ENCODE results near the gene CCDC70. TPM values are rescaled to one million over a fixed set of nuclear protein-coding genes. Genes with fewer than 3 reads are reported as not detected.

Gene CCDC70
- polyA plus RNA-seq, 3 donors = not detected

DNA sequence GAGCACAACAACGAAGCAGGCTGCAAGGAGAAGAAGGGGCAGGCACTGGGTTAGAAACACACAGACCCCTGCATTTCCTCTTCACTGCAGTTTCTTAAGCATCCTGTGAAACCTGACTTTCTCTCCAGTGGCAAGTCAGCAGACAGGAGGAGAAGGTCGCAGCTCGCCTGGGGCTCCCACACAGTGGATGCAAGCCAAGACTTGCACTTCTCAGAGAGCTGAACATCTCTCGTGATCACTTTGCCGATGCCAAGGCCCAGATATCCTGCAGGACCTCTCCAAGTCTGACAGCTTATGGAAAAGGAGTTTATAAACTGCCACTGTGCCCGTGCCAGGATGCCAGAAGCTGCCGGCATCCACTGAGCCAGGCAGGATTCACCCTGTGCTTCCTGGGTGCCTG is 35.2 kb upstream of the CCDC70 start:
- WGBS, 3 donors = 25 to 68% (median 35%) methylated on average over 7 of the region's 7 CpGs
- peak overlapping the region; percentile 75 for H3K27ac ChIP-seq (ENCODE audit: low read depth, low read length)

DNA sequence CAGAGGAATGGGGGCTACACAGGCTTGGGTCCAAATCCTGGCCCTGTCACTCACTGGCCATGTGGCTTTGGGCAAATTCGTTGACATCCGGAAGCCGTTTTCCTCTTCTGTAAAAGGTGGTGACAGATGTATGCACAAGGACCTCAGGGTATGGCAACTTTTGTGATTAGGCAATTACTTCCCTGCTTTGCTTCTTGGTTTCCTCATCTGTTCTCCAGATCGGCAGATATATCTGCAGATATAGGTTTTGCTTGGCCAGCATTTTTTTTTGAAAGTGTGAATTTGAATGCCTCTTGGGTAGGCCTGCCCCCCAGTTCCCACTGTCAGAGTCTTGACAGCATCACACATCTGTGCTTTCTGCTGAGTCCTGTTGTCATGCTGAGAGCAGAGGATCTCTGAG is 34.5 kb upstream of the CCDC70 start:
- WGBS, 3 donors = 42 to 91% (median 56%) methylated on average over 4 of the region's 4 CpGs
- no peak overlapping the region for H3K27ac ChIP-seq (ENCODE audit: low read depth, low read length)

DNA sequence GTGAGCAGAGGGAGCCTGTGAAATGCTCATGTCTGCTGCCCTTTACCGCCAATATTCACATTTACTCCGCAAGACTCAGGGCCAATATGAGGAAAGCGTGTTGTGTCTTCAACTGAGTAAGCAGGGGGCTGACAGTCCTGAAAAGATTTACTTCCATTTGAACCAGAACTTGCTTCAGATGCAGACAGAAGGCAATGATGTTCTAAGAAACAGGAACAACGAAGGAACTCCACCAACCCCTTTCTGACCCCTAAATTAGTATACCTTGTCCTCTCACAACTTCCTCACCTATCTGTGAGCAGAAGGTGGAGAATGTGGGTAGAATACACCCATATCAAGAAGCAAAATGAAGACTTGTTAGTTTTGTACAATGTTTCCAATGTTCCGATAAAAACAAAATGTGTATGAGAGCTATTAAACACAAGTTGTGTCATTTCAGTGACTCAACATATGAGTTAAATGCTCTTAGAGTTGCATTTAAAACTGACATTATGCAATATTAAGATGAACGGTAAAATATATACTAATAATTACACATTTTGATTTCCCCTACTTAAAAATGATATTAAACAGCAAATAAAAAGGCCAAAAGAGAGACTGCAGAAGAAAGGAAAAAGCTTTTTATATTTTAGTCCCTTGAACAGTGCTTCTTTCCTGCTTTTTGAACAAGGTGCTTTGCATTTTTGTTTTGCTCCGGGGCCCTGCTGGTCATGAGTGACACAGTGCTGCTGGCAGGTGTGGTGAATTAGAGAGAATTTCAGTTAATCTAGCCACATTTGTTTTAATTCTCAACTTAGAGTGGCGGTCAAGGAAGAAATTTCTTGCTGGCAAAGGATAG is 32.8 kb upstream of the CCDC70 start:
- no peak overlapping the region for H3K27ac ChIP-seq (ENCODE audit: low read depth, low read length)
- WGBS, 3 donors = 78 to 87% (median 83%) methylated on average over 8 of the region's 8 CpGs

DNA sequence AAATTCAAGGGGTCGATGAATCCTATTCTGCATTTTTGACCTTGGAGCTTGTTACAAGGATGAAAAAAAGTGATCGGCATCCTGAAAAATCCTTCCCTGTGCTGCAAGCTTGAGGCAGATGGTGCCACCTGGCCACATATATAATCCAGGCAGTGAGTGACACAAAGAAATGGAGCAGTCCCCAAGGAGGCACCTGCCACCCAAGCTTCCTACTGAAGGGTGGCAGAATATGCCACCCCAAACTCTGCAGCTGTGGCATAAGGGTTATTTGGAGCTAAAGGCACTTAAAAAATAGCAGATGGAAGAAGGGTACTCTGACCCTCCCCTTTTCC is 32.2 kb upstream of the CCDC70 start:
- no peak overlapping the region for H3K27ac ChIP-seq (ENCODE audit: low read depth, low read length)
- WGBS, 3 donors = 77 to 97% (median 96%) methylated on average over 2 of the region's 2 CpGs

DNA sequence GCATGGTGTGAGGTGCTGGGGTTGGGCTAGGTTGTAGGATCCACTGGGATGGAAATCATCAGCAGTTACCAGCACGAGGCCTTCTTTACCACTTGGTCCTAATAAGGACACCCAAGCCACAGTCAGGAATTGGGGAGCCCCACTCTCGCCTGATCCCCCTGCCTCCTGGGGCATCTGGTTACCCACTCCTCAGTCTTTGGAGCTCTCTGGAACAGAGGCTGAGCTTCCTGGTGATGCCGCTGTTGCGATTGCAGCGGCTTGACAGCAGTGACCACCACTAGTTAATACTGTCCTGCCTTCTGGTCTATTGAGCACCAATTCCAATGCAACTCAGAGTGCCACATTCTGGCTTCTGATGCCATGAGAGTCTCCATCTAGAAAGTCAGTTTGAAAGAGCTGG is 30.2 kb upstream of the CCDC70 start:
- no peak overlapping the region for H3K27ac ChIP-seq (ENCODE audit: low read depth, low read length)
- 92 to 94% (median 93%) methylated on average over 5 of the region's 5 CpGs for WGBS, 3 donors

DNA sequence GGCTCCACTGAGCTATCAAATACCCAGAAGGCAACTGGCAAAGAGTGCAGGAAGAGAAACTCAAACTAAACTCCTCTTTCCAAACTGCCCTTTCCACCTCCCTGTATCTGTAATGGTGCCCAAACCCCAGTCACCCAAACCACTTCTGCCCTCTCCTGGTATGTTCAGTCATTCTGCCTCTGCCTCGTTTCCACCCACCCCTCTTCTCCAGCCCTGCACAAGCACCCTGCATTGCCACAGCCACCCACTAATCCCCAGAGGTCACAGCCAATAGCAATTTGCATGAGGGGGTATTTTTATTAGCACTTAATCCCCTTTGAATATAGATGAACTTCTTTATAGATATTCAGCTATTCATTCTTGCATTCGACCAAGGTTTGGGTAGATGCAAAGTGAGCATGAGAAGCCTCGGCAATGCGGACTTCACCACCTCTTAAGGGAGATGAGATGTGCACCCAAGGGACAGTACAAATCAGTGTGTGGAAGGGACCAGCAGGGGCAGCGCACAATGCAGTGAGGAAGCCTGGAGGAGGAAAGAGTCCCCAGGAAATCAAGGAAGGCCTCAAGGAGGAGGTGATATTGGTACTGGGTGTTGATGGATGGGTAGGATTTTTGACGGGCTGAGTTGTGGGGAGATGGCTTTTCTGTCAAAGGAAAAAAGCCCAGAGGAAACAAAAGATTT is 29.2 kb upstream of the CCDC70 start:
- WGBS, 3 donors = 72 to 73% (median 72%) methylated on average over 6 of the region's 6 CpGs
- no peak overlapping the region for H3K27ac ChIP-seq (ENCODE audit: low read depth, low read length)

DNA sequence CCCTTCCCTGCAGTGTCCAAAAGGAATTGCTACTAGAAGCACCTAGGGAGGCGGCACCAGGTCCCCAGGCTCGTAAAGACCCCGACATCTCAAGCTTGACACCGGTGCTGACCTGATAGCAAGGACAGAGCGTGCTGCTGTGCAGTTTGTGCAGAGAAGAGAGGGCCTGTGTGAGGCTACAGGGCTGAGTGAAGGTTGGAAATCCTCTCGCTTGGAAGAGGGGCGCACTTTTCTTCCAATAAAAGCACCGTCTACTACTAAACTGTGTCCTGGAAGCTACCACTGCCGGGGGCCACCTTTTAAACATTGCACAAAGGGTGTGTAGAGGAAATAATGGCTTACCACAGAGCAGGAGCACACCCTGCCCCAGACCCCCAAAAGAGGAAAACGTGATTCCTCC is 27.8 kb upstream of the CCDC70 start:
- 70 to 83% (median 71%) methylated on average over 10 of the region's 10 CpGs for WGBS, 3 donors

DNA sequence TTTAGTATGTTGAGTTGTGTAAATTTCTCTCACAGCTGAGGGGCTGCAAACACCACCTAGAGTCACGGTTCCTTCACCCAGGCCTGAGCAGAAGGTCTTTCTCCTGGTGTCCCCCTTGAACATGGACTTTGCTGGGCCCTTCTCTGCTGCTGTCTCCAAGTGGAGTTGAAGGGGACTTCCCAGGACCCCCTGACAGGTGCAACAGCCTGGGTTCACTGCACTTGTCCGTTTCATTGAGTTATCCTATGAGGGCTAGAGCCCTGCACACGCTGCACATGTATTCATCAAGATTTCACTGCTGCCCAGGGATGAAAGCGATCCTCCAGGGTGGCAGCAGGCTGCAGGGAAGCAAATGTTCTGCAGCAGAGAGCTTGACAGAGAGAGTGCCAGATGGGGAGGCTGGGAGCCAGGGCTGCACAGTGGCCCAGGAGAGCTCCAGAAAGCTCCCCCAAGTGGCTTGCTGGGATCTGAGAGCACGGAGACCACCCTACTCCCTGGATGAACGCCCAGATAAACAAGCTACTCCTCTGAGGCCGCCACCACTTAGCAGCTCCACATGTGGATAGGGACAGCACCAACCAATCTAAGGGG is 27.1 kb upstream of the CCDC70 start:
- WGBS, 3 donors = 68 to 71% (median 71%) methylated on average over 7 of the region's 7 CpGs
- H3K27ac ChIP-seq (ENCODE audit: low read depth, low read length) = no peak overlapping the region

More for the DNA sequence above, 27.8 kb upstream of the CCDC70 start:
- H3K27ac ChIP-seq (ENCODE audit: low read depth, low read length) = no peak overlapping the region

DNA sequence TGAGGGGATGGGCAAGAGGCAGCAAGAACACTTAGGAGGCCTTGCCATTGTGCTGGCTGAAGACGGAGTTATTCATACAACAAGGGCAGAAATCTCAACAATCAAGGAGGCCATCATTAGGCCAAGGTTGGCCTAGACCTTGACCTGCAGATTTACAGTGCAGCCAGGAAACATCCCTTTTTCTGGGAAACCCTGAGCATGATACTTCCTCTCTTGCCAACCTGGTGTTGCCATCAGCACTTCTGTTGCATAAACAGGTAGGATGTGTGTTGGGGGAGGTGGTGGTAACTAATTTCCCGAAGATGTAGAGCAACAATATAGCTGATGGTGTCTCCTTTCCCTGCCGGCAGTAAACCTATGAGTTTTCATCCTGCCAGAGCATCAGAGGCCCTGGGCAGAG is 24.8 kb upstream of the CCDC70 start:
- 66 to 86% (median 80%) methylated on average over 3 of the region's 3 CpGs for WGBS, 3 donors
- H3K27ac ChIP-seq (ENCODE audit: low read depth, low read length) = no peak overlapping the region

DNA sequence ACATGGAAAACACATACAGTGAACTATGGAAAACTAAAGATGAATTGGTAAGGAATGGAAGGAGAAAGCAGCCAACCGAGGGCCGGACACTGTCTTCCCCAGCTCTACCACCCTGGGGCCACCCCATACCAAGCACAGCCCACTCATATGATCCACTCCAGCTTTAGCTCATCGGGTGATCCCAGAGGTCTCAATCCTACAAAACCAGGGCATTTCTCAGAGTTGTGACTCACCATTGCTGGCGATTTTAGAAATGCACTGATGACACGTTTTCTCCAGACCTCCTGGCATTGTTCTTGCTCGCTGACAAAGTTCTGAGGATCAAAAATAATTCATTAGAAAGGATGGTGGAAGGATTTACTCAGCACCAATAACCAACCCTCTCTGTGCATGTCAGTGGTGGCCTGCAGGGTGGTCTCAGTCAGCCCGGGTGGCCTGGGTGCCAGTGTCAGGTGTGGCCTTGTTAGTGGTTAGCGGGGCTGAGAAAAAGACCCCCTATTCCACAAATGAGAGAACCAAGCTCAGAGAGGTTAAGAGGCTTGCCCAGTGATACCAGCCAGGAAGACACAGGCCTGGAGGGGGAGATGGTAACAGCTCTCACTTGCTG is 23.4 kb upstream of the CCDC70 start:
- 91 to 94% (median 92%) methylated on average over 8 of the region's 8 CpGs for WGBS, 3 donors
- H3K27ac ChIP-seq (ENCODE audit: low read depth, low read length) = no peak overlapping the region

DNA sequence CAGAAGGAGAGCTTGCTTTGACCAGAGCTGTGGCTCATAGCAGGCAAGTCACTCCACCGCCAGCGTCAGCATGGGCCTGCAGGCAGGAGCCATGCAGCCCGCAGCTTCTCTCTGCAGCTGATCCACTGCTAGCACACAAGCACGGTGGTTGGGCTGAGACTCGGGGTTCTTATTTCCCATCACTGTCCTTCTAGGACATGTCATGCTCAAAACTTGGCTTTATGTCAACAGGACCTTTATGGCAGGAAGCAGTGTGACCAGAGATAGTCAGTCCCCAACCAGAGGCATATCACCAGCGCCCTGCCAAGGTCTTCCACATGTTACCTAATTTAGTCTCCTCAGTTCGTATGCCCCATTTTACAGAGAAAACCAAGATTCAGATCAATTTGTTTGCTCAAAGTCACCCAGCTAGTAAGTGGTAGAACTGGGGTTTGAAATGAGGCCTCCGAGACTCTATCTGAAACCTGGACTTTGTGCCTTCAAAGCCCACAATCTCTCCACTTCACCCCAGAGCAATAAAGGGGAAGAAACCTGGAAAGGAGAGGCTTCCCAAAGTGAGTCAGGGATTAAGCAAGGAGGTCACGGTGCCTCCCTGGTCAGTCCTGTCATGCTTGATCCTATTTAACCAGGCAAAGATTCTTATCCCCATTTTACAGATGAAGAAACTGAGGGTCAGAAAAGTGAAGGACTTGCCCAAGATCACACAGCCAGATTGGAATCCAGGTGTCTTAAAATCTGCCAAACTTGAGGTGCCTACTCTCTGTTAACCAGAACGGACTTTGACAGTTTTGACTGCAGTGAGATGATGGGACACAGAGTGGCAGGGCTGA is 21.8 kb upstream of the CCDC70 start:
- no peak overlapping the region for H3K27ac ChIP-seq (ENCODE audit: low read depth, low read length)
- WGBS, 3 donors = 76 to 88% (median 82%) methylated on average over 10 of the region's 10 CpGs

DNA sequence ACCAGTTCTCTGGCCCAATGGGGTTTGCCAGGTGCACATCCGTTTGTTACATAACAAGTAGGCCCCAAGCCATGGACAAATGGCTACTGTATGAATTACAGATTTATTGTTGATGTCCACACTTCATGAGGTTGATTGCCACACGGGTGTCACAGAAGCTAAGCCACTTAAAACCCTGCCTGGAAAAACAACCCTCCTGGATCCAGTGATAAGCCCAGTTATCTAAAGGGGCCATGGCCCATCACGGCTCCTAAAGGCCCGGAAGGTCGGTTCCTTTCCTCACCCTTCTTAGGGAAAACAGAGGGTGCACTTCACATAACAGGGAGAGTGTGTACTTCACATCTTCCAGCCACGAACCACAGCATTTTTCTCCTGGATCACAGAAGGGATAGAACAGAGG is 20.9 kb upstream of the CCDC70 start:
- H3K27ac ChIP-seq (ENCODE audit: low read depth, low read length) = no peak overlapping the region
- WGBS, 3 donors = 81 to 86% (median 85%) methylated on average over 6 of the region's 6 CpGs

DNA sequence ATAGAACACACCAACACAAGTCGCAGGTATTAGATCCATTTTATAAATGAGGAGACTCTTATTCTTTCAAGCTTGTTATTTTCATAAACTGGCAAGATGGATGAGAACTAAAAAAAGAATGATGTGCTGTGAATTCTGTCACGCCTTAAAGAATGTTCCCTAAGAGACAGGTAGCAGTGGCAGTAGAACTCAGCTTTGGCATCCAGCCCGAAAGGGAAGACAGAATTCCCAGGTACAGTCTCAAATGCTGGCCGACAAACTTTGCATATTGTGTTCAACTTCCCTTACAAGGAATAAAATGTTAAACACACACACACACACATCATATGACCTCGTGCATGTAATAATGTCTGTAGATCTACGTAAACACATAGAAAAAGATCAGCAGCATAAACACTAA is 20.0 kb upstream of the CCDC70 start:
- H3K27ac ChIP-seq (ENCODE audit: low read depth, low read length) = no peak overlapping the region
- WGBS, 3 donors = 71 to 82% (median 80%) methylated on average over 6 of the region's 6 CpGs

DNA sequence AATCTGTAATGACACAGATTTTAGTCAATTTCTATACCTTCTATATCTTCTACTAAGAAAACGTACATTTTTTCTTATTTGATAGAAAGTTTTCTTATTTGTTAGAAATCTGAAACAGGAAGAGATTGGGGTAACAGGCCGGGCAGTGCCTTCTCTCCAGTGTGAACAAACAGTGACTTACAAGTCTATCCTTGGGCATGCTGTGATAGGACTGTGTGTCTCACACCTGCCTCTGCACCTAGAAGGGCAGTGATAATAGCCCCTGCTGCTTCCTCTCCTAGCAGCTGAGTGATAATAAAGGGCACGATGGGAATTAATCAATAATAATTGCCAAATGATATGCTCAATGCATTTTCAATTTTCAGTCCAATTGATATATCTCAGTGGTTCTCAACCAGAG is 18.2 kb upstream of the CCDC70 start:
- WGBS, 3 donors = 57 to 79% (median 61%) methylated on average over 3 of the region's 3 CpGs
- no peak overlapping the region for H3K27ac ChIP-seq (ENCODE audit: low read depth, low read length)

DNA sequence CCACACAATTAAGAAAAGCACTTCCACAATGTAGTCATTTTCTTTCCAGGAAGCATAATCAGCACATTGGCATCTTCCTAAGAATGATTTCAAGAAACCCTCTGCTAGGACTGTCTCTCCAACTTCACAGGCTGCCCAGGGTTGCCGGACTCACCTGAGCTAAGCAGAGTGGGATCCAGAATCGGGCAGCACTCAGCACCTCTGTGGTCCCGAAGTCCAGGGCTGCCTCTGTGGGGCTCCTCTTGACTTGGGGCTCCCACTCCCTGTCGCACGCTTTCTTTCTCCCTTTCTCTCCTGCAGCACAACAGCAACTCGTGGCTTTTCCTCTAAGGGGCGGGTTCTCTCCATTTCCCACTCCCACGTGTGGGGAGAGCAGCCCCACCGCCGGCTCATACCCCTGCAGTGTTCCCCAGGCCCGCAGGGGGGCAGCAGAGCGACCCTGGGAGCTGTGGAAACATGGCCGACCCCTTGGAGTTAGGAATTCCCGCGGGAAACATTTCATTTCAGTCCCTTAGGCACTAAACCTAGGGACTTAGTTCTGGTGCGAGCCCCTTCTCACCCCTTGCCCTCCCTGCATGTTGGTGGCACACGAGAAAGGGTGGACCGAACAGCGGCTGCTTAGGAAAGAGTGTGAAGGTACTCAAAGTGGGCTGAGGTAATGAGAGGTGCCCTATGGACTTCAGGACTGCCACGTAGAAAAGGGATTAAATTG is 16.8 kb upstream of the CCDC70 start, which contains the start of gene TMEM272:
TMEM272 (minus strand) TSS at position 316 of the 712 bp plus-strand sequence. CDS start 6,647 bp downstream, outside the sequence.
- 33 to 36% (median 36%) methylated on average over 20 of the region's 20 CpGs for WGBS, 3 donors
- no peak within 1 kb of the TSS for H3K27ac ChIP-seq (ENCODE audit: low read depth, low read length)

DNA sequence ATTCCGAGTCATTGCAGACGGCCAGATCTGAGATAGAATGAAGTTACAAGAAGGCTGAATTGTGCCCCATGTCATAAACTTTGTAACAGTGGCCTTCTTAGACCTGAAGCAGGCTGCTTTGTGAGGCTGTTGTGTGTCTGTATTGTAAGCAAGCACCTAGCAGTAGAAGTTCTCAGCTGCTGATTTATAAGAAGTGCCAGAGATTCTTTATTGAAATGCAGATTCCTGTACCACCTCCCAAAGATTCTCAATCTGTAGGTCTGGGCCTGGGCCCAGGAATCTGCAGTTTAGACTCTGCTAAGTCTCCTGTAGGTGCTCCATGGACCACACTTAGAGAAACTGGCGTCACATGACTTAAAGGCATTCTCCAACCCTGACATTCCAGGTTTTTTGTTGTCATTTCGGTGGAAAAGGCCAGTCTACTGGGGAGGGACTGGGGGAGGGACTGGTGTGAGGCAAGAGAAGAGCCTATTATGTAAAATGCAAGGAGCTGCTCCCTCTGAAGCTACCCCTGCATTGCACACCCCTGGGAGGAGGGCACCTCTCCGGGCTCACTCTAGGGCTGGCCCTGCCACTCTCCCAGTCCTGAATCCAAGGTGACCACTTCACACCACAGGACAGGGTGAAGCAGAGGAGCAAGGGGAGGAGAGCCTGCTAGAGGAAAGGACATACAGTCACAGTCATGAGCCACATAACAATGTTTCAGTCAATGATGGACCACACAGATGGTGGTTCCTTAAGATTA is 16.0 kb upstream of the CCDC70 start:
- H3K27ac ChIP-seq (ENCODE audit: low read depth, low read length) = no peak overlapping the region
- 56 to 70% (median 62%) methylated on average over 5 of the region's 5 CpGs for WGBS, 3 donors

DNA sequence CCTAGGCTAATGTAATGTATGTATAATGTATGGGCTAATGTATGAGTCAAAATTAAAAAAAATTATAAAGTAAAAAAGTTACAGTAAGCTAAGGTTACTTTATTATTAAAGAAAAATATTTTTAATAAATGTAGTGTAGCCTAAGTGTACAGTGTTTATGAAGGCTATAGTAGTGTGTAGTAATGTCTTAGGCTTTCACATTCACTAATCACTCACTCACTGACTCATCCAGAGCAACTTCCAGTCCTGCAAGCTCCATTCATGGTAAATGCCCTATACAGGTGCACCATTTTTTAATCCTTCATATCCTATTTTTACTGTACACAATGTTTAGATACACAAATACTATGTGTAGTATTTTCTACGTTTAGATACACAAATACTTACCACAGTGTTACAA is 15.0 kb upstream of the CCDC70 start:
- 76 to 86% (median 85%) methylated on average over 1 of the region's 1 CpG for WGBS, 3 donors

More for the DNA sequence above, 15.0 kb upstream of the CCDC70 start:
- no peak overlapping the region for H3K27ac ChIP-seq (ENCODE audit: low read depth, low read length)

Measured in adipose tissue (tissue), 3 donors.